Neural progenitor cell (in vitro differentiated cells): ENCODE results near the gene PPIB. TPM values are rescaled to one million over a fixed set of nuclear protein-coding genes. Genes with fewer than 3 reads are reported as not detected.

Source experiments
- DNase-seq: peaks from one replicate; pipeline ENCODE4 v3.0.0-alpha.2; 2016; ENCODE audit warnings: low spot score
- H2AFZ ChIP-seq: fragments of 200-600 bp; sonication (generic); replicated peaks from 2 replicates; pipeline ENCODE4 v1.6.1; 2016; ENCODE audit warnings: antibody characterized with exemption
- H3F3A ChIP-seq: fragments of 200-600 bp; sonication (generic); 2 replicates; pipeline ENCODE4 v1.6.1; 2016; ENCODE audit warnings: antibody characterized with exemption, low read depth
- H3K27ac ChIP-seq: fragments of 200-600 bp; sonication (generic); 2 replicates; pipeline ENCODE4 v1.5.1; 2016; ENCODE audit warnings: mild to moderate bottlenecking
- H3K27me3 ChIP-seq: fragments of 200-600 bp; sonication (generic); 2 replicates; pipeline ENCODE4 v1.6.1; 2016; ENCODE audit warnings: mild to moderate bottlenecking, moderate library complexity
- H3K36me3 ChIP-seq: fragments of 200-600 bp; sonication (generic); 2 replicates; pipeline ENCODE4 v1.5.1; 2016
- H3K4me1 ChIP-seq: fragments of 200-600 bp; sonication (generic); 2 replicates; pipeline ENCODE4 v1.6.1; 2016; ENCODE audit warnings: mixed run types
- H3K4me2 ChIP-seq: fragments of 200-600 bp; sonication (generic); 2 replicates; pipeline ENCODE4 v1.6.1; 2016
- H3K4me3 ChIP-seq: fragments of 200-600 bp; sonication (generic); 2 replicates; pipeline ENCODE4 v1.5.1; 2016
- H3K79me2 ChIP-seq: fragments of 200-600 bp; sonication (generic); 2 replicates; pipeline ENCODE4 v1.6.1; 2016; ENCODE audit warnings: low read depth
- H3K9ac ChIP-seq: fragments of 200-600 bp; sonication (generic); 2 replicates; pipeline ENCODE4 v1.6.1; 2016
- H3K9me3 ChIP-seq: fragments of 200-600 bp; sonication (generic); 2 replicates; pipeline ENCODE4 v1.5.1; 2016; ENCODE audit warnings: low read depth
- H4K20me1 ChIP-seq: fragments of 200-600 bp; sonication (generic); 2 replicates; pipeline ENCODE4 v1.6.1; 2016; ENCODE audit warnings: low read depth
- H3K27ac Mint-ChIP-seq: 3 replicates; pipeline ENCODE4 v1.8.0; 2021; ENCODE audit warnings: mixed read lengths
- H3K27me3 Mint-ChIP-seq: 2 replicates; pipeline ENCODE4 v1.8.0; 2022; ENCODE audit warnings: low read depth, mild to moderate bottlenecking, inconsistent platforms, moderate library complexity, mixed read lengths; ENCODE audit not compliant: insufficient read depth
- H3K36me3 Mint-ChIP-seq: 3 replicates; pipeline ENCODE4 v1.8.0; 2021; ENCODE audit warnings: mixed read lengths
- H3K4me1 Mint-ChIP-seq: 3 replicates; pipeline ENCODE4 v1.8.0; 2021; ENCODE audit warnings: mixed read lengths
- H3K4me3 Mint-ChIP-seq: 3 replicates; pipeline ENCODE4 v1.8.0; 2021; ENCODE audit warnings: mild to moderate bottlenecking, moderate library complexity, mixed read lengths
- H3K9me3 Mint-ChIP-seq: 3 replicates; pipeline ENCODE4 v1.8.0; 2020; ENCODE audit warnings: mixed read lengths
- CTCF ChIP-seq: fragments of 200-600 bp; sonication (generic); IDR thresholded peaks from 2 replicates; pipeline ENCODE4 v1.5.1; 2017; ENCODE audit warnings: antibody characterized with exemption, mild to moderate bottlenecking
- EZH2 ChIP-seq: fragments of 200-600 bp; sonication (generic); IDR thresholded peaks from 2 replicates; pipeline ENCODE4 v1.6.1; 2017; ENCODE audit warnings: antibody characterized with exemption, mild to moderate bottlenecking, moderate library complexity
- EZH2phosphoT487 ChIP-seq: fragments of 200-600 bp; sonication (generic); IDR thresholded peaks from 2 replicates; pipeline ENCODE4 v1.6.1; 2017; ENCODE audit warnings: antibody characterized with exemption
- total RNA-seq: library from RNA; depleted of rRNA; stranded (reverse); fragments of >200 nt; gene quantifications from 2 replicates; pipeline ENCODE4 v1.2.3, GENCODE V29; 2015; ENCODE audit warnings: low replicate concordance

Gene PPIB
- total RNA-seq, 1 donor from 2014 or later, result 109 TPM

- Histone ChIP-seq H3K36me3 (no peaks in the 10 kb centered on the region), H3K27me3 (peaks cover 29% of the 10 kb centered on the region), H3K4me2 (no peak overlapping the region), H3K79me2 (no peaks in the 10 kb centered on the region), H2AFZ (no peak overlapping the region), H3K4me1 (peaks cover 14% of the 10 kb centered on the region), H3K4me3 (no peak overlapping the region), H4K20me1 (peaks cover 6% of the 10 kb centered on the region), H3K27ac (no peak overlapping the region), H3F3A (peaks cover 15% of the 10 kb centered on the region), H3K9ac (no peak overlapping the region), H3K9me3 (no peaks in the 10 kb centered on the region)
- no peak for DNase-seq
- Mint-ChIP-seq H3K9me3 (no peaks in the 10 kb centered on the region), H3K4me3 (no peak overlapping the region), H3K4me1 (peaks cover 2% of the 10 kb centered on the region), H3K36me3 (no peaks in the 10 kb centered on the region), H3K27me3 (peaks cover 16% of the 10 kb centered on the region), H3K27ac (no peak overlapping the region)
- TF ChIP-seq CTCF (no peak), EZH2 (no peak), EZH2phosphoT487 (no peak)
These were observed 14.7 kb downstream of the PPIB start for GRCh38 chr15:64148168-64148567.

DNA sequence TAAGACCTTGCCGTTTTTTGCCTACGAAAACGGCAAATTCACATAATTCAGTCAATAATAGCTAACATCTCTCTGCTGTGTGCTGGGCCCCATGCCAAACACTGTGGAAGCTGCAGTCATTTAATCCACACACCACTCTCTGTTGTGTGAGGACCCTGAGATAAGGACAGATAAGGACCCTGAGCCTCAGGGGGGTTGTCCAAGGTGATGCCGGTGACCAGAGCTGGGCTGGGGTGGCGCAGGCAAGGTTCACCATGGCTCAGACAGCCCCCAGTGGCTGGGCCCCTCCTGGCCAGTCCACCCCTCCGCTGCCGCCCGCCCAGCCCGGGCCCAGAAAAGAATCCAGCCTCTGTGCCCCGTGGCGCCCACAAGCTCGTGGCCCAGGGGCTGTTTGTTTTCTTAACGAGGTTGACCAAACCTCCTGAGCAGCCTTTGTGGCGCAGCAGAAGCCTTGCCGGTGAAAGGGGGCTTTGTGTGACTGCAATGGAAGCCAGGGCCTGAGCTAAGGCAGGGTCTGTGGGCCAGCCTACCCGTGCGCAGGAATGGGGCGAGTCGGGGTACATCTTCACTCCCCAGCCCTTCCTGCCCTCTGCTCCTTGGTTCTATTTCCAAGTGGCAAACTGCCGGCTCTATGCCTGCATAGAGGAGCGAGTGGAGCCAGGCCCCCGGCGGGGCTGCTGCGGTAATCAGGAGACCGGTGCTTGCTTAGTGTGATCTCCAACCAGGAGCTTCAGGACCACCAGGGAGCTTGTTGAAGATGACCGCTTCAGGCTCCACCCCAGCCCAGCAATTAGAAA, 15.7 kb downstream of the PPIB start:
- Histone ChIP-seq H3K9me3 (no peaks in the 10 kb centered on the region), H3K4me1 (peaks cover 7% of the 10 kb centered on the region), H2AFZ (no peak overlapping the region), H4K20me1 (no peaks in the 10 kb centered on the region), H3K79me2 (no peaks in the 10 kb centered on the region), H3K36me3 (no peaks in the 10 kb centered on the region), H3K9ac (no peak overlapping the region), H3K27me3 (peaks cover 18% of the 10 kb centered on the region), H3K4me3 (no peak overlapping the region), H3K4me2 (no peak overlapping the region), H3F3A (peaks cover 11% of the 10 kb centered on the region), H3K27ac (peak overlapping the region; percentile 65)
- peaks cover 2% of the 10 kb centered on the region for H3K4me1 Mint-ChIP-seq
- no peak overlapping the region for H3K27ac Mint-ChIP-seq
- peaks cover 4% of the 10 kb centered on the region for H3K36me3 Mint-ChIP-seq
- H3K9me3 Mint-ChIP-seq, result no peaks in the 10 kb centered on the region
- DNase-seq, result peak; percentile 33
- peaks cover 11% of the 10 kb centered on the region for H3K27me3 Mint-ChIP-seq
- H3K4me3 Mint-ChIP-seq, result no peak overlapping the region
- TF ChIP-seq CTCF, result no peak
- TF ChIP-seq EZH2, result no peak
- no peak for TF ChIP-seq EZH2phosphoT487

- TF ChIP-seq CTCF (no peak), EZH2 (no peak), EZH2phosphoT487 (no peak)
- H3K27ac Mint-ChIP-seq, result no peak overlapping the region
- Histone ChIP-seq H3K36me3 (no peaks in the 10 kb centered on the region), H3K27ac (no peak overlapping the region), H2AFZ (no peak overlapping the region), H3F3A (peaks cover 11% of the 10 kb centered on the region), H3K9ac (no peak overlapping the region), H3K79me2 (no peaks in the 10 kb centered on the region), H3K4me2 (no peak overlapping the region), H3K4me3 (no peak overlapping the region), H3K4me1 (peaks cover 7% of the 10 kb centered on the region), H3K9me3 (no peaks in the 10 kb centered on the region), H4K20me1 (no peaks in the 10 kb centered on the region), H3K27me3 (peaks cover 12% of the 10 kb centered on the region)
- peaks cover 7% of the 10 kb centered on the region for H3K36me3 Mint-ChIP-seq
- no peak overlapping the region for H3K4me3 Mint-ChIP-seq
- H3K9me3 Mint-ChIP-seq, result no peaks in the 10 kb centered on the region
- H3K4me1 Mint-ChIP-seq, result peaks cover 2% of the 10 kb centered on the region
- DNase-seq, result no peak
- H3K27me3 Mint-ChIP-seq, result peaks cover 11% of the 10 kb centered on the region
These were observed 16.3 kb downstream of the PPIB start for GRCh38 chr15:64146520-64146884.
